NCI-H345 treated with DMSO at 0.1 percent for 48 hours (cell line): ENCODE data around the gene ZFP30.
"Not testable (repeated sequence)": the region's sequence is repeated elsewhere in the genome, so short reads cannot be mapped to it uniquely, and the experiment has no call there.

ENCODE experiments used
- DNase-seq: peaks from one replicate; lab custom pipeline; 2025; ENCODE audit not compliant: unreplicated experiment; lab: John Stamatoyannopoulos, UW

Gene ZFP30

DNA sequence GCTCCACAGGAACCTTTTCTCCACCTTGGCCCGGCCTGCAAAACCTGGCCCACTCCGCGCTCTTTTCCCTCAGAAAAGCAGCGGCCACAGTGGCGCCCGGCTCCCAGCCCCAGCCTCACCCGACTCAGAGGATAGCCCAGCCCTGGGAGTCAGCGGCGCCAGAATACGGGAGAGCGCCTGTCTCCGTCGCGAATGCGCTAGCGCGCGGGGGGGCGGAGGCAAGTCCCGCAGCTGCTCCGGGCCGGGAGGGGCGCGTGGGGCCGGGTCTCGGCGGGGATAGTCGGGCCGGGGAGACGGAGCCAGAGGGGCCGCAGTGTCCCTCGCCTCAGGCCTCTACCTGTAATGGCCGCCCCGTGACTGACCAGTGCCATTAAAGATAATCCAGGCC is at the start of gene ZFP30:
ZFP30 (minus strand) TSS at position 165 of the 388 bp plus-strand sequence. CDS start 7,643 bp downstream, outside the sequence.
- peak; percentile 98 for DNase-seq

- no peak for DNase-seq
Measured at GRCh38 chr19:37699057-37699456, 43.8 kb upstream of the ZFP30 start.

DNA sequence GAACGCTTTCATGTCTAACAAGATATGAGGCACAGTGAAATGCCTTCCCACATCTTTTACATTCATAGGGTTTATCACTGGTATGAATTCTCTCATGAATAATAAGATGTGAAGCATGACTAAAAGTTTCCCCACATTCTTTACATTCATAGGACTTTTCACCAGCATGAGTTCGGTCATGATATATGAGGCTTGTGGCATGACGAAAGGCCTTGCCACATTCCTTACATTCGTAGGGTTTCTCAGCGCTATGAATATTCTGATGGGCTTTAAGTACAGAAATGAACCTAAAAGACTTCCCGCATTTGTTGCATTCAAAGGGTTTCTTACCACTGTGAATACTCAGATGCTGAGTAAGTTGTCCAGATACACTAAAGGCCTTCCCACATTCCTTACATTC is 43.0 kb upstream of the ZFP30 start:
- no peak for DNase-seq

DNA sequence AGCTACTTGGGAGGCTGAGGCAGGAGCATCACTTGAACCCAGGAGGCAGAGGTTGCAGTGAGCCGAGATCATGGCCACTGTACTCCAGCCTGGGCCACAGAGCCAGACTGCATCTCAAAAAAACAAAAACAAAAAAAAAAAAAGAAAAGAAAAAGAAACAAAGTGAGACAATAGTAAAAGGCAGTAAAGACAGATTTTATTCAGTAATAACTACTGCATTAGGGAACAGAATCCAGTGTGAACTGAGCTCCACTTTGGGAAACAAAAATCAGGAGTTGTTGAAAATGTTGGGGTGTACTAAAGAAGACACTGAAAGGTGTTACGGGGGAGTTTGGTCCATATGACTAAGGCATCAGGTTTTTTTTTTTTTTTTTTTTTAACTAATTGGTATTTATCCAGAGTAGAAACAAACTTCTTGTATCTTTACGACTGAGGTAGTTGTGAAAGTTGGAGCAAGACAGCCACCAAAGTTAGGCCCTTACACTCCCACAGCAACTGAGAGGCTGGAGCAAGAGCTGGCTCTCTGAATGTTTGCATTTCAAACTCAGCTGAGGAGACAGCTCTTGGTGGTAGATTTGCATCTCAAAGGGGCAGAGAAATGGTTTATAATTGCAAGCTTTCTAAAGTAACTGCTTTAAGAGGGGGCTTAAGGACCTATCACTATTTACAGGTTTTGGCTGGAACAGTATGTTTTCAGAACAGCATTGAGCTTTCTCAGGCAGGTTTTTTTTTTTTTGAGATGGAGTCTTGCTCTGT is 40.1 kb upstream of the ZFP30 start:
- DNase-seq, result no peak

GRCh38 chr19:37692956-37693620 is 37.8 kb upstream of the ZFP30 start:
- DNase-seq, result no peak

- DNase-seq, result peak; percentile 16
Measured at GRCh38 chr19:37691881-37692504, 36.7 kb upstream of the ZFP30 start.

GRCh38 chr19:37683520-37683919 is 28.3 kb upstream of the ZFP30 start:
- no peak for DNase-seq

DNA sequence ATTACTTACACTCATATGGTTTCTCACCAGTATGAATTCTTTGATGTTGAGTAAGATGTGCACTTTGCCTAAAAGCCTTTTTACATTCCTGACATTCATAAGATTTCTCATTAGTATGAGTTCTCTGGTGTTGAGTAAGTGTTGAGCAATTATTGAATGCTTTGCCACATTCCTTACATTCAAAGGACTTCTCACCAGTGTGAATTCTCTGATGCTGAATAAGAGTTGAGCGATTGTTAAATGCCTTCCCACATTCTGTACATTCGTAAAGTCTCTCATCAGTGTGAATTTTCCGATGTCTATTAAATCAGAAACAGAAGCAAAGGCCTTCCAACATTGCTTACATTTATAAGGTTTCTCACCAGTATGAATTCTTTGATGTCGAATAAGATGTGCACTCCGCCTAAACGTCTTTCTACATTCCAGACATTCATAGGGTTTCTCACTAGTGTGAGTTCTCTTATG is 14.2 kb upstream of the ZFP30 start:
- DNase-seq, result no peak

DNA sequence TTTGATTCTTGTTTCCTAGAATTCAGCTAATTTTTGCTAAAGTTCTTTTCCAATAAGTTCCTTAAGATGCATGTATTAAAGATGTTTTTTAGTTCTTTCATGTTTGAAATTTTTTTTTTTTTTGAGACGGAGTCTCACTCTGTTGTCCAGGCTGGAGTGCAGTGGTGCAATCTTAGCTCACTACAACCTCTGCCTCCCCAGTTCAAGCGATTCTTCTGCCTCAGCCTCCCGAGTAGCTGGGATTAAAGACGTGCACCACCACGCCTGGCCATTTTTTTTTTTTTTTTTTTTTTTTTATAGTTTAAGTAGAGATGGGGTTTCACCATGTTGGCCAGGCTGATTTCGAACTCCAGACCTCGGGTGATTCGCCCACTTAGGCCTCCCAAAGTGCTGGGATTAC is 1.9 kb upstream of the ZFP30 start:
- DNase-seq, result not testable (repeated sequence)

GRCh38 chr19:37655689-37656371 is 565 bp upstream of the ZFP30 start:
- DNase-seq, result peak; percentile 98

GRCh38 chr19:37654629-37655300 is 500 bp downstream of the ZFP30 start:
- DNase-seq, result peak; percentile 77

DNA sequence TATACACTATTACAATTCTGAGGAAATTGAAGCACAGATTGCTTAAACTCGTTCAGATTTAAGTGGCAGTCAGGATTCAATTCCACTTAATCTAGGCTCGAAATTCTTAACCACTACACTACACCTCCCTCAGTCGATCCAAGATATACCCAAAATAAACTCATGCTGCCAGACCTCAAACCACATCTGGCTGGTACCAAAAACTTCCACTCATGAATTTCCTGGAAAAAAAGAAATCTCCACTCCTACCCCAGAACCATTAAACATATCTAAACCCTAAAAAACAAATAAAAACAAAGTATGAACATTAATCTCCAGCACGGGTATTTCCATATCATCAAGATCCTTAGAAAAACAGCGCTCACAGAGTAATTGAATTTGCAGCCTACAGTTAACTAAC is 1.1 kb downstream of the ZFP30 start:
- no peak for DNase-seq

GRCh38 chr19:37635076-37636056 is 19.9 kb downstream of the ZFP30 start:
- no peak for DNase-seq

DNA sequence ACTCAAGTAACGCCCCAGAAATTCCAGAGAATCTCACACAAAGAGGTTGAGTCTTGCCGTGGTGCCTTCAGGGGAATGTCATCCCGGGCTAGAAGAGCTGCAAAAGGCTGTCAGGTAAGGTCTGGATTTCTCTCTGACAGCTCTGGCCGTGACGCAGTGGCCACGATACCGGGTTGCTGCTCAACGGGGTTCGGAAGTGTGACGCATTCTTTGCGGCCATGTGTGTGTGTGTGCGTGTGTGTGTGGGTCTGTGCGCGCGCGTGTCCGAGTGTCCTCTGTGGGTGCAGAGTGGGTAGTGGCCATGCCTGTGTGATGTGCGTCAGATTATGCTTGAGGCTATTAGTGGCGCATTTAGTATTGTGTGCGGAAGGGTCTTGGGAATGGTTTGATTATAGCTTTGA is 60.3 kb downstream of the ZFP30 start:
- DNase-seq, result no peak

GRCh38 chr19:37594304-37594981 is 60.8 kb downstream of the ZFP30 start, which contains the start of the genes ZNF540 and ZNF571:
ZNF540 (plus strand) TSS chr19:37594876; CDS start chr19:37598448, 3,572 bp downstream.
ZNF571 (minus strand) TSS chr19:37594792; CDS start chr19:37586676, 8,116 bp downstream.
- peak; percentile 100 for DNase-seq

GRCh38 chr19:37593996-37594303 is 61.3 kb downstream of the ZFP30 start:
- DNase-seq, result no peak

DNA sequence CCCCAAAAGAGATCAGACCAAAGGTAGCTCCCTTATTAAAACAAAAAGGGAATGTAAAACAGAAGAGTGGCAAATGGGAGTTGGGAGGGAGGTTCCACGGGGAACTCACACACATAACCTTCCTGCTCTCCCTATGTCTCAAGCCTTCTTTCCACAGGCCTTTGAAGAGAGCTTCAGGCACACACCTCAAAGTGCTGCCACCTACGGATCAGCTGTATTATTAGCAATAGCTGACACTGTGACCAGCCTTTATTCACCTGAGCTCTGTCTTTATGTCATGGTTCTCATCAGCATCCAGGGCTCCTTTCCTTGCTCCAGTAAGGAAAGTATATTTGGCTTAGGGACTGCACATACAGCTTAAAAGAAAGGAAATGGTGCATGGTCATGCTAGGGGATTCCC is 71.9 kb downstream of the ZFP30 start:
- DNase-seq, result no peak

- DNase-seq, result no peak
Measured at GRCh38 chr19:37572203-37572602, 83.1 kb downstream of the ZFP30 start.

DNA sequence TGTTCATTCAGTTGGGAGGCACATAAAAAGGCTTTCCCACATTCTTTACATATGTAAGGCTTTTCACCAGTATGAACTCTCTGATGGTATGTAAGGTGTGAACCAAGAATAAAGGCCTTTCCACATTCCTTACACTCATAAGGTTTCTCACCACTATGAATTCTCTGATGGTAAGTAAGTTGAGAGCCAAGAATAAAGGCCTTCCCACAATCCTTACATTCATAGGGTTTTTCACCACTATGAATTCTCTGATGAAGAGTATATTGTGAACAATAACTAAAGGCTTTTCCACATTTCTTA is 89.9 kb downstream of the ZFP30 start:
- no peak for DNase-seq
